Keratinocyte (primary cell): Measurements from ENCODE around the gene SMARCA2. TPM values are rescaled to one million over a fixed set of nuclear protein-coding genes. Genes with fewer than 3 reads are reported as not detected.

Source experiments
- DNase-seq: peaks from one replicate; pipeline ENCODE4 v3.0.0-alpha.2; 2011; ENCODE audit warnings: low read depth, missing footprints, low spot score
- FAIRE-seq: peaks from 2 replicates; lab custom pipeline; 2011; peaks lifted over from hg19 to GRCh38; lab: Jason Lieb, UNC
- H2AFZ ChIP-seq: 2 replicates; pipeline ENCODE4 v1.6.0; 2012; ENCODE audit warnings: low read length, control low read depth, inconsistent platforms; ENCODE audit not compliant: control insufficient read depth
- H3K27ac ChIP-seq: 2 replicates; pipeline ENCODE4 v1.5.1; 2011; ENCODE audit warnings: low read length; ENCODE audit not compliant: control insufficient read depth, insufficient read depth
- H3K27me3 ChIP-seq: 3 replicates; pipeline ENCODE4 v1.6.0; 2011; ENCODE audit warnings: low read length; ENCODE audit not compliant: control insufficient read depth, insufficient read depth; ENCODE audit errors: extremely low read depth
- H3K36me3 ChIP-seq, 2 experiments: 2 replicates in 1 of 2; 3 replicates in 1 of 2; pipeline ENCODE4 v1.5.1; 2011; ENCODE audit warnings: low read length in 2 of 2, mild to moderate bottlenecking in 1 of 2; ENCODE audit not compliant: control insufficient read depth in 2 of 2, insufficient read depth in 2 of 2; ENCODE audit errors: extremely low read depth in 1 of 2
- H3K4me1 ChIP-seq: 3 replicates; pipeline ENCODE4 v1.5.1; 2011; ENCODE audit warnings: low read length; ENCODE audit not compliant: control insufficient read depth, insufficient read depth; ENCODE audit errors: extremely low read depth
- H3K4me2 ChIP-seq: 3 replicates; pipeline ENCODE4 v1.6.0; 2011; ENCODE audit warnings: low read depth, low read length; ENCODE audit not compliant: control insufficient read depth, insufficient read depth; ENCODE audit errors: extremely low read depth
- H3K4me3 ChIP-seq, 3 experiments: fragments of 200-600 bp in 1 of 3; sonication (generic) in 1 of 3; 2 replicates in 2 of 3; 3 replicates in 1 of 3; pipeline ENCODE4 v1.5.1; 2011 to 2016; ENCODE audit warnings: low read length in 3 of 3, mild to moderate bottlenecking in 3 of 3, control low read depth in 2 of 3, inconsistent platforms in 1 of 3, low read depth in 1 of 3, mixed read lengths in 1 of 3, mixed run types in 1 of 3, moderate library complexity in 1 of 3; ENCODE audit not compliant: control insufficient read depth in 2 of 3, insufficient read depth in 2 of 3; ENCODE audit errors: extremely low read depth in 1 of 3
- H3K79me2 ChIP-seq: 2 replicates; pipeline ENCODE4 v1.6.0; 2012; ENCODE audit warnings: low read length; ENCODE audit not compliant: control insufficient read depth, insufficient read depth
- H3K9ac ChIP-seq: 3 replicates; pipeline ENCODE4 v1.6.0; 2011; ENCODE audit warnings: low read length; ENCODE audit not compliant: control insufficient read depth, insufficient read depth; ENCODE audit errors: extremely low read depth
- H3K9me1 ChIP-seq: 3 replicates; pipeline ENCODE4 v1.6.0; 2011; ENCODE audit warnings: low read length; ENCODE audit not compliant: control insufficient read depth, insufficient read depth; ENCODE audit errors: extremely low read depth
- H3K9me3 ChIP-seq: 2 replicates; pipeline ENCODE4 v1.5.1; 2012; ENCODE audit warnings: low read depth, low read length; ENCODE audit not compliant: control insufficient read depth
- H4K20me1 ChIP-seq: 3 replicates; pipeline ENCODE4 v1.6.0; 2011; ENCODE audit warnings: low read length; ENCODE audit not compliant: control insufficient read depth, insufficient read depth; ENCODE audit errors: extremely low read depth
- EZH2 ChIP-seq: IDR thresholded peaks from one replicate; pipeline ENCODE4 v1.6.1; 2012; ENCODE audit warnings: inconsistent platforms, mild to moderate bottlenecking, low read length, moderate library complexity
- dilution Hi-C: fragments of 300-500 bp; cut with MboI; formaldehyde crosslinking; loops from one replicate; pipeline ENCODE4 v1.7.0; 2020; ENCODE audit warnings: low sequenced_read_pairs; ENCODE audit not compliant: extremely low pct_ligation_motif_present
- polyA plus RNA-seq, 5 experiments: library from polyadenylated mRNA; depleted of rRNA in 3 of 5; stranded (reverse) in 3 of 5; stranded (forward) in 1 of 5; unstranded in 1 of 5; fragments of >200 nt; gene quantifications; 1 replicate in 1 of 5; 2 replicates in 3 of 5; 3 replicates in 1 of 5; pipeline versions ENCODE4 v1.2.1 to v1.2.3, GENCODE V29; 2011 to 2012; ENCODE audit warnings: missing spikeins in 2 of 5, low read depth in 1 of 5, low replicate concordance in 1 of 5
- TF ChIP-seq, protein P1 (sequence below), 3 experiments: IDR thresholded peaks in 1 of 3; conservative IDR thresholded peaks in 1 of 3; optimal IDR thresholded peaks in 1 of 3; 2 replicates in 2 of 3; 3 replicates in 1 of 3; pipeline versions ENCODE3 to v1.5.1; 2011; ENCODE audit warnings: low read length in 3 of 3, mild to moderate bottlenecking in 3 of 3, moderate library complexity in 2 of 3, control low read depth in 1 of 3, inconsistent platforms in 1 of 3; ENCODE audit not compliant: insufficient read depth in 2 of 3; ENCODE audit errors: extremely low read depth in 1 of 3

The SMARCA2 gene
- polyA plus RNA-seq, 1 donor (not counting 4 experiments of a cell fraction or from before 2014, with no cell fraction given): 39.0 TPM

DNA sequence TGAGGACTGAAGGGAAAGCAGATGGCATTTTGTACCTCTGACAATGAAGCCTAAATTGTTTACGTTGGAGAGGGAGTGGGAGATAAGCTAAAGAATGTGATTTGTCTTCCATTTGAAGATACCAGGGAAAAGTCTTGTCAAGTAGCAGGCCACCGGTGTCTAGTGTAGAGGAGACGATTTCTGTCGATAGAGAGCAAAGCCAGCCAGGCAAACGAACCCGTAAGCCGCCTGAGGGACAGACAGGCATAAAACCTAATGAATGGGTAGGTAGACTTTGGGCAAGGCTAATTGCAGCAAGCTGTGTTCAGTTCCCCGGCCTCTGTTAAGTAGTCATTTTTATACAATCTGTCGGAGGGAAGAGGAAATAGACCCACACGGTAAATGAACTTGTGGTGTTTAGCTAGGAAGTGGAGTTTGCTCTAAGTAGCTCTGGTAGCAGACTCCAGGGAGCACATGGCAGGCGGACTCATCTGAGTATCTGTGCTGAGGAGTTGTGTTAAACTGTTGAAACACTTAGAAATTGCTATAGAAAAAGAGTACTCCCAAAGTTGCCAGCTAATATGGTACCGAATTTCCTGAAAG is 28.8 kb downstream of the SMARCA2 start:
- Histone ChIP-seq H3K9me3 (no peaks in the 10 kb centered on the region), H3K4me1 (peaks cover 8% of the 10 kb centered on the region), H4K20me1 (no peaks in the 10 kb centered on the region), H3K27me3 (no peaks in the 10 kb centered on the region), H3K4me2 (no peak overlapping the region), H3K9ac (no peak overlapping the region), H3K9me1 (no peaks in the 10 kb centered on the region), H3K79me2 (no peaks in the 10 kb centered on the region), H2AFZ (no peak overlapping the region), H3K27ac (no peak overlapping the region), H3K4me3 (no peak overlapping the region), H3K36me3 (peaks cover 3 to 4% of the 10 kb centered on the region in 2 experiments)
- TF ChIP-seq, protein P1, sequence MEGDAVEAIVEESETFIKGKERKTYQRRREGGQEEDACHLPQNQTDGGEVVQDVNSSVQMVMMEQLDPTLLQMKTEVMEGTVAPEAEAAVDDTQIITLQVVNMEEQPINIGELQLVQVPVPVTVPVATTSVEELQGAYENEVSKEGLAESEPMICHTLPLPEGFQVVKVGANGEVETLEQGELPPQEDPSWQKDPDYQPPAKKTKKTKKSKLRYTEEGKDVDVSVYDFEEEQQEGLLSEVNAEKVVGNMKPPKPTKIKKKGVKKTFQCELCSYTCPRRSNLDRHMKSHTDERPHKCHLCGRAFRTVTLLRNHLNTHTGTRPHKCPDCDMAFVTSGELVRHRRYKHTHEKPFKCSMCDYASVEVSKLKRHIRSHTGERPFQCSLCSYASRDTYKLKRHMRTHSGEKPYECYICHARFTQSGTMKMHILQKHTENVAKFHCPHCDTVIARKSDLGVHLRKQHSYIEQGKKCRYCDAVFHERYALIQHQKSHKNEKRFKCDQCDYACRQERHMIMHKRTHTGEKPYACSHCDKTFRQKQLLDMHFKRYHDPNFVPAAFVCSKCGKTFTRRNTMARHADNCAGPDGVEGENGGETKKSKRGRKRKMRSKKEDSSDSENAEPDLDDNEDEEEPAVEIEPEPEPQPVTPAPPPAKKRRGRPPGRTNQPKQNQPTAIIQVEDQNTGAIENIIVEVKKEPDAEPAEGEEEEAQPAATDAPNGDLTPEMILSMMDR (optimal IDR thresholded peaks at IDR 0.05 in 1 of 3, IDR thresholded peaks at IDR 0.05 in 1 of 3, conservative IDR thresholded peaks at IDR 0.05 in 1 of 3; ENCODE audit: extremely low read depth in 1 of 3, insufficient read depth in 2 of 3, low read length in 3 of 3): no peak
- no peak for TF ChIP-seq EZH2
- FAIRE-seq (no peak), DNase-seq (no peak)
- dilution Hi-C loops: no loop called here

DNA sequence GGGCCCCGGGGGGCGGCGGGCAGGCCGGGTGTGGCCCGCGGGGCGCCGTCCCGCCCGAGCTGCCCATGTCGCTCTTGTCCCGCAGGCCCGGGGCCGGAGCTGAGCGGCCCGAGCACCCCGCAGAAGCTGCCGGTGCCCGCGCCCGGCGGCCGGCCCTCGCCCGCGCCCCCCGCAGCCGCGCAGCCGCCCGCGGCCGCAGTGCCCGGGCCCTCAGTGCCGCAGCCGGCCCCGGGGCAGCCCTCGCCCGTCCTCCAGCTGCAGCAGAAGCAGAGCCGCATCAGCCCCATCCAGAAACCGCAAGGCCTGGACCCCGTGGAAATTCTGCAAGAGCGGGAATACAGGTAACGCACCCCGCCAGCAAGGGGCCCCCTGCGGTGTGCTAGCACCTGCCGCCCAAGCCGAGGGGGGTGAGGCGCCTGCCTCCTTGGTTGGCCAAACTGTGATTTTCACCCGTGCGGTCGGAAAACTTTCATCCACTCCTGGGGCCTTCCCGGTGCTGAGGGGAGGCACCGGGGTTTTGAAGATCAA is 32.1 kb downstream of the SMARCA2 start:
- TF ChIP-seq, protein P1 (optimal IDR thresholded peaks at IDR 0.05 in 1 of 3, IDR thresholded peaks at IDR 0.05 in 1 of 3, conservative IDR thresholded peaks at IDR 0.05 in 1 of 3; ENCODE audit: extremely low read depth in 1 of 3, insufficient read depth in 2 of 3, low read length in 3 of 3): no peak
- no peak for TF ChIP-seq EZH2
- no peaks in the 10 kb centered on the region for H3K79me2 ChIP-seq
- FAIRE-seq (no peak), DNase-seq (no peak)
- H2AFZ ChIP-seq: no peak overlapping the region
- dilution Hi-C loops: no loop called here
- H3K4me1 ChIP-seq: no peaks in the 10 kb centered on the region
- H3K36me3 ChIP-seq: peaks cover 2 to 3% of the 10 kb centered on the region in 2 experiments
- no peak overlapping the region for H3K4me2 ChIP-seq
- H3K9ac ChIP-seq: no peak overlapping the region
- no peaks in the 10 kb centered on the region for H3K27me3 ChIP-seq
- no peak overlapping the region for H3K4me3 ChIP-seq
- no peaks in the 10 kb centered on the region for H3K9me3 ChIP-seq
- H3K27ac ChIP-seq: no peak overlapping the region
- H3K9me1 ChIP-seq: no peaks in the 10 kb centered on the region
- H4K20me1 ChIP-seq: no peaks in the 10 kb centered on the region
